ENCODE measurements around the gene BMP7. TPM values are rescaled to one million over a fixed set of nuclear protein-coding genes. Genes with fewer than 3 reads are reported as not detected.

BMP7 gene
- total and polyA plus RNA-seq, 8 donors, result 0.12 to 2.5 (median 0.33) TPM; not detected in 1

DNA sequence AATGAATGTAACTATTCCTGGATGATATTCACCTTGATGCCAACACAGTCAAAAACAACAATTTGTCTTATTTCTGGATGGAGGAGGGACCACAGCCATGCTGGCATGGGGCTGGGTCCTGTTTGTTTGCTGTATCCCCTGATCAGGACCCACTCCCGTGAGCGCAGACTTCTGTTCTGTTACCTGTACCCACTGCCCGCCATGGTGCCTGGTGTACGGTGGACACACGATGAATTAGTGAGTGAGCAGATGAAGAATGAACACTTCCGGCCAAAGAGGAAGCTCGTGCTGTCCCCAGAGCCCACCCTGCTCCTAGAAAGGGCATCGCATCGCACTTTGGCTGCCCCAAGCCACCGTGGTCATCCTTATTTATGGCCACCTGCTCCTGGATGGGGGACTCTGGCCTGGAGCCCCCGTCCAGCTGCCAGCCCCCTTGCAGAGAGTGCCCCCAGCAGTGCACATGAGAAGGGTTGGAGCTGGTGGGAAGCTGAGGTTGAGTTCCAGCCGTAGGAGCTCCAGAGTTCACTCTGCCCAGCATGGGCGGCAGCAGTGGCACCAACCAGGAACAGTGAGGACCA lies 100.9 kb downstream of the BMP7 start:
- TF ChIP-seq, protein P1, sequence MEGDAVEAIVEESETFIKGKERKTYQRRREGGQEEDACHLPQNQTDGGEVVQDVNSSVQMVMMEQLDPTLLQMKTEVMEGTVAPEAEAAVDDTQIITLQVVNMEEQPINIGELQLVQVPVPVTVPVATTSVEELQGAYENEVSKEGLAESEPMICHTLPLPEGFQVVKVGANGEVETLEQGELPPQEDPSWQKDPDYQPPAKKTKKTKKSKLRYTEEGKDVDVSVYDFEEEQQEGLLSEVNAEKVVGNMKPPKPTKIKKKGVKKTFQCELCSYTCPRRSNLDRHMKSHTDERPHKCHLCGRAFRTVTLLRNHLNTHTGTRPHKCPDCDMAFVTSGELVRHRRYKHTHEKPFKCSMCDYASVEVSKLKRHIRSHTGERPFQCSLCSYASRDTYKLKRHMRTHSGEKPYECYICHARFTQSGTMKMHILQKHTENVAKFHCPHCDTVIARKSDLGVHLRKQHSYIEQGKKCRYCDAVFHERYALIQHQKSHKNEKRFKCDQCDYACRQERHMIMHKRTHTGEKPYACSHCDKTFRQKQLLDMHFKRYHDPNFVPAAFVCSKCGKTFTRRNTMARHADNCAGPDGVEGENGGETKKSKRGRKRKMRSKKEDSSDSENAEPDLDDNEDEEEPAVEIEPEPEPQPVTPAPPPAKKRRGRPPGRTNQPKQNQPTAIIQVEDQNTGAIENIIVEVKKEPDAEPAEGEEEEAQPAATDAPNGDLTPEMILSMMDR (IDR thresholded peaks at IDR 0.05), result no peak
- DNase-seq (no peak), FAIRE-seq (no peak), ATAC-seq (no peak)
- intact Hi-C loops (cut with DNase I), result no loop called here
- Histone ChIP-seq H3K9me3 (no peaks in the 10 kb centered on the region), H3K4me1 (no peaks in the 10 kb centered on the region), H3K36me3 (no peaks in the 10 kb centered on the region), H3K4me3 (no peak overlapping the region), H3K27me3 (no peaks in the 10 kb centered on the region), H3K27ac (no peak overlapping the region)
- 83 to 93% methylated on average over 13 of the region's 13 CpGs for WGBS, 2 donors

DNA sequence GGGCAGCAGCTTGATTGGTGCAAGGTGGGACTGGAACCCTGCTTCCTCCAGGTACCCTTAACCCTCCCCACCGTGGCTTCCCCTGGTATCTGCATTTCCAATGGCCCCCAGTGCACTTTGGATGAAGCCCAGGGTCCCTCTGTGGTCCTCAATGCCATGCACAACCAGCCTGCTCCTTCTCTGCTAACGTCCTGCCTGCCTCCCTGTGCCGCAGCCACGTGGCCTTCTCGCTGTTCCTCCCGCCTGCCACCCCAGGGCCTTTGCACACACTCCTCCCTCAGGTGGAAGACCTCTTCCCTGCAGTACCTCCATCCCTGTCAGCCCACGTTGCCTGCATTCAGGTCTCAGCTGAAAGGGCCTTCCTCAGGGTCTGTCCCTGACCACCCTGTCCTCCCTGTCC lies 101.6 kb downstream of the BMP7 start:
- intact Hi-C loops (cut with DNase I), result no loop called here
- Histone ChIP-seq H3K27me3 (no peaks in the 10 kb centered on the region), H3K9me3 (no peaks in the 10 kb centered on the region), H3K27ac (no peak overlapping the region), H3K4me1 (no peaks in the 10 kb centered on the region), H3K36me3 (no peaks in the 10 kb centered on the region), H3K4me3 (no peak overlapping the region)
- DNase-seq (no peak), FAIRE-seq (no peak), ATAC-seq (no peak)
- 72 to 79% methylated on average over 7 of the region's 7 CpGs for WGBS, 2 donors
- TF ChIP-seq, protein P1 (IDR thresholded peaks at IDR 0.05), result no peak

DNA sequence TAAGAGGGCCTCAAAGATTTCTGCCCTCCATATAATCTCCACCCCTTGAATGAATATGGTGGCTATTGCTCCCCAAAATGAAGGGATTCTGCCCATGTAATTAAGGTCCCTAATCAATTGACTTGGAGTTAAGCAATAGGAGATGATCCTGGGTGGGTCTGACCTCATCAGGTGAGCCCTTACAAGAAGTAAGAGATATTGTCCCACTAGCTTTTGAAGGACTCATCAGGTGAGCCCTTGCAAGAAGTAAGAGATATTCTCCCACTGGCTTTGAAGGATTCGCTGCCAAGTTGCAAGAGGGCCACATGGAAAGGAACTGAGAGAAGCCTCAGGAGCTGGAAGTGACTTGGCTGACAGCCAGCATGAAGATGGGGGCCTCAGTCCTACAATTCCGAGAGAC lies 103.4 kb downstream of the BMP7 start:
- WGBS, 2 donors, result 64 to 74% methylated on average over 2 of the region's 2 CpGs
- H3K27ac ChIP-seq, result no peak overlapping the region

DNA sequence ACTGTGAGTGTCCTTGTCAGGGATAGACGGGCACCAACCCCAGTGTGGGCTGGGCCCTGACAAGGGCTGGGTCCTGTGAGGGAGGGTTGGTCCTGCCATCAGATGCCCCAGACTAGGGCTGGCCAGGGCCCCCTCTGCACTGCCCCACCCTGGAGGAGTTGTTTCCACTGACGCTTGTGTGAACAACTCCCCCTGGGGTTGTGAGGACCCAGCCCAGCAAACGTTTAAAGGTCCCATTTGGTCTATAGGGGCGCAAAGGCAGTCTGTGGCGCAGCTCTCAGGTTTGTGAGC lies 104.1 kb downstream of the BMP7 start:
- no peak for ATAC-seq
- no peaks in the 10 kb centered on the region for H3K27me3 ChIP-seq
- no peak for FAIRE-seq

More for the DNA sequence above, 103.4 kb downstream of the BMP7 start:
- no peaks in the 10 kb centered on the region for H3K27me3 ChIP-seq
- DNase-seq (no peak), ATAC-seq (no peak), FAIRE-seq (no peak)
- H3K9me3 ChIP-seq, result no peaks in the 10 kb centered on the region
- H3K36me3 ChIP-seq, result no peaks in the 10 kb centered on the region
- intact Hi-C loops (cut with DNase I), result no loop called here
- TF ChIP-seq, protein P1 (IDR thresholded peaks at IDR 0.05), result no peak
- no peak overlapping the region for H3K4me3 ChIP-seq
- H3K4me1 ChIP-seq, result no peaks in the 10 kb centered on the region

More for the DNA sequence above, 104.1 kb downstream of the BMP7 start:
- no peaks in the 10 kb centered on the region for H3K4me1 ChIP-seq
- TF ChIP-seq, protein P1 (IDR thresholded peaks at IDR 0.05), result no peak
- intact Hi-C loops (cut with DNase I), result no loop called here
- H3K36me3 ChIP-seq, result no peaks in the 10 kb centered on the region
- DNase-seq, result no peak
- H3K27ac ChIP-seq, result no peak overlapping the region
- WGBS, 2 donors, result 59 to 60% methylated on average over 5 of the region's 5 CpGs
- H3K4me3 ChIP-seq, result no peak overlapping the region
- H3K9me3 ChIP-seq, result no peaks in the 10 kb centered on the region

Measured in pancreas (tissue), 10 donors.